Endothelial cell of umbilical vein (primary cell): Measurements from ENCODE around the gene RGP1. TPM values are rescaled to one million over a fixed set of nuclear protein-coding genes. Genes with fewer than 3 reads are reported as not detected.

Experiments
- BruUV-seq: library from RNA; stranded (reverse); fragments of 400-500 nt; replicated peaks from 2 replicates; lab custom pipeline; 2021; lab: Mats Ljungman, UMichigan
- CTCF ChIA-PET: fragments of 300-600, 350-600 bp; sonication (Branson Sonifier 250); formaldehyde crosslinking; loops from one replicate; lab custom pipeline; 2021; ENCODE audit warnings: antibody characterized with exemption, inconsistent platforms; lab: Charles Lee
- POLR2A ChIA-PET: fragments of 300-600, 350-600 bp; sonication (Branson Sonifier 250); formaldehyde crosslinking; loops from one replicate; lab custom pipeline; 2021; ENCODE audit warnings: antibody characterized with exemption, inconsistent platforms; lab: Charles Lee
- DNase-seq: peaks from one replicate; pipeline ENCODE4 v3.0.0-alpha.2; 2011; ENCODE audit warnings: low read depth, low spot score
- FAIRE-seq: peaks from 2 replicates; lab custom pipeline; 2011; peaks lifted over from hg19 to GRCh38; lab: Jason Lieb, UNC
- H2AFZ ChIP-seq: 2 replicates; pipeline ENCODE4 v1.6.0; 2012; ENCODE audit warnings: low read depth, low read length, control low read depth, inconsistent platforms
- H3K27ac ChIP-seq: 2 replicates; pipeline ENCODE4 v1.5.1; 2011; ENCODE audit warnings: low read depth, mild to moderate bottlenecking, control low read depth, low read length, moderate library complexity; ENCODE audit not compliant: insufficient read depth
- H3K27me3 ChIP-seq, 2 experiments: 2 replicates each; pipeline versions ENCODE4 v1.6.0 to v1.6.1; 2011; ENCODE audit warnings: low read length in 2 of 2, mixed read lengths in 1 of 2; ENCODE audit not compliant: control insufficient read depth in 2 of 2, insufficient read depth in 2 of 2
- H3K36me3 ChIP-seq, 2 experiments: 2 replicates in 1 of 2; 3 replicates in 1 of 2; pipeline ENCODE4 v1.5.1; 2011; ENCODE audit warnings: low read length in 2 of 2, mild to moderate bottlenecking in 1 of 2, moderate library complexity in 1 of 2; ENCODE audit not compliant: control insufficient read depth in 2 of 2, insufficient read depth in 2 of 2; ENCODE audit errors: extremely low read depth in 1 of 2
- H3K4me1 ChIP-seq: 3 replicates; pipeline ENCODE4 v1.5.1; 2011; ENCODE audit warnings: mild to moderate bottlenecking, low read length; ENCODE audit not compliant: control insufficient read depth, insufficient read depth; ENCODE audit errors: extremely low read depth
- H3K4me2 ChIP-seq: 2 replicates; pipeline ENCODE4 v1.6.1; 2011; ENCODE audit warnings: low read length, control low read depth, mixed read lengths; ENCODE audit not compliant: insufficient read depth
- H3K4me3 ChIP-seq, 3 experiments: fragments of 200-600 bp in 1 of 3; sonication (generic), shearing (Covaris generic) in 1 of 3; replicated peaks in 1 of 3; 2 replicates each; pipeline ENCODE4 v1.5.1; 2011 to 2016; ENCODE audit warnings: control low read depth in 3 of 3, low read length in 3 of 3, mild to moderate bottlenecking in 2 of 3, inconsistent platforms in 1 of 3, low read depth in 1 of 3, moderate library complexity in 1 of 3; ENCODE audit not compliant: insufficient read depth in 1 of 3
- H3K79me2 ChIP-seq: 2 replicates; pipeline ENCODE4 v1.6.0; 2012; ENCODE audit warnings: low read length, inconsistent platforms; ENCODE audit not compliant: control insufficient read depth, insufficient read depth
- H3K9ac ChIP-seq: replicated peaks from 2 replicates; pipeline ENCODE3; 2011; ENCODE audit warnings: low read length, control low read depth; ENCODE audit not compliant: insufficient read depth; ENCODE audit errors: extremely low read depth
- H3K9me1 ChIP-seq: replicated peaks from 3 replicates; pipeline ENCODE4 v1.6.0; 2011; ENCODE audit warnings: mild to moderate bottlenecking, low read length; ENCODE audit not compliant: control insufficient read depth, insufficient read depth; ENCODE audit errors: extremely low read depth
- H3K9me3 ChIP-seq: replicated peaks from 2 replicates; pipeline ENCODE4 v1.5.1; 2012; ENCODE audit warnings: low read length, inconsistent platforms; ENCODE audit not compliant: control insufficient read depth, insufficient read depth
- H4K20me1 ChIP-seq: replicated peaks from 2 replicates; pipeline ENCODE3; 2011; ENCODE audit warnings: mild to moderate bottlenecking, low read length; ENCODE audit not compliant: control insufficient read depth, insufficient read depth; ENCODE audit errors: extremely low read depth
- CTCF ChIP-seq, 2 donors: IDR thresholded peaks; 1 replicate in 1 of 2; 2 replicates in 1 of 2; pipeline ENCODE4 v1.5.1; 2011; ENCODE audit warnings: low read length in 2 of 2, mild to moderate bottlenecking in 2 of 2, moderate library complexity in 2 of 2, control low read depth in 1 of 2, inconsistent platforms in 1 of 2, low read depth in 1 of 2; ENCODE audit not compliant: insufficient read depth in 1 of 2; ENCODE audit errors: extremely low read depth in 1 of 2
- EZH2 ChIP-seq: IDR thresholded peaks from 2 replicates; pipeline ENCODE4 v1.6.1; 2012; ENCODE audit warnings: borderline replicate concordance, low read depth, mild to moderate bottlenecking, moderate library complexity, low read length, inconsistent platforms; ENCODE audit not compliant: severe bottlenecking
- FOS ChIP-seq: IDR thresholded peaks from 2 replicates; pipeline ENCODE4 v1.6.1; 2011; ENCODE audit warnings: mild to moderate bottlenecking, low read length, moderate library complexity, borderline replicate concordance; ENCODE audit not compliant: insufficient read depth
- GATA2 ChIP-seq: IDR thresholded peaks from 2 replicates; pipeline ENCODE4 v1.7.0; 2011; ENCODE audit warnings: low read depth, mild to moderate bottlenecking, moderate library complexity, mixed read lengths, low read length; ENCODE audit not compliant: insufficient read length, insufficient read depth
- JUN ChIP-seq: IDR thresholded peaks from 2 replicates; pipeline ENCODE4 v1.6.1; 2011; ENCODE audit warnings: borderline replicate concordance, low read depth; ENCODE audit not compliant: insufficient read length, insufficient read depth
- MAX ChIP-seq: IDR thresholded peaks from 2 replicates; pipeline ENCODE4 v1.6.1; 2011; ENCODE audit not compliant: insufficient read depth, insufficient read length
- MYC ChIP-seq: IDR thresholded peaks from one replicate; pipeline ENCODE4 v1.6.1; 2011; ENCODE audit warnings: mild to moderate bottlenecking, low read depth, low read length
- POLR2A ChIP-seq: IDR thresholded peaks from 2 replicates; pipeline ENCODE4 v1.6.1; 2012; ENCODE audit warnings: low read depth, mild to moderate bottlenecking, control low read depth, low read length
- POLR2AphosphoS5 ChIP-seq: IDR thresholded peaks from 2 replicates; pipeline ENCODE4 v1.6.1; 2012; ENCODE audit warnings: low read depth, mild to moderate bottlenecking, control low read depth, low read length, moderate library complexity; ENCODE audit not compliant: insufficient read depth
- dilution Hi-C: fragments of 300-500 bp; cut with MboI; formaldehyde crosslinking; loops from one replicate; pipeline ENCODE4 v1.15.0; 2019; ENCODE audit warnings: low sequenced_read_pairs; ENCODE audit not compliant: extremely low pct_ligation_motif_present
- intact Hi-C: fragments of 100-400 bp; cut with micrococcal nuclease; formaldehyde crosslinking; loops from one replicate; pipeline ENCODE4 v1.10.0; 2022
- polyA plus RNA-seq, 4 experiments: library from polyadenylated mRNA; depleted of rRNA in 3 of 4; stranded (reverse) in 3 of 4; unstranded in 1 of 4; fragments of >200 nt; gene quantifications; 2 replicates each; pipeline versions ENCODE4 v1.2.1 to v1.2.3, GENCODE V29; 2011 to 2012; ENCODE audit warnings: missing spikeins in 1 of 4
- total RNA-seq: library from RNA; stranded (reverse); gene quantifications from 2 replicates; pipeline ENCODE4 v1.2.3, GENCODE V29; 2021

Gene RGP1
- total and polyA plus RNA-seq, 2 donors (not counting 3 experiments of a cell fraction or from before 2014, with no cell fraction given), result 15.0 to 29.0 TPM

- BruUV-seq, result no TSS peak
- Histone ChIP-seq H3K4me2 (peak overlapping the region; percentile 98), H3K36me3 (peaks cover 22 to 29% of the 10 kb centered on the region in 2 experiments), H3K79me2 (peaks cover 81% of the 10 kb centered on the region), H3K9ac (peak overlapping the region; percentile 32), H3K9me1 (no peaks in the 10 kb centered on the region), H3K27ac (no peak overlapping the region), H3K9me3 (no peaks in the 10 kb centered on the region), H3K27me3 (no peaks in the 10 kb centered on the region), H3K4me3 (peak overlapping the region; percentile 19 to 99 (median 87)), H2AFZ (no peak overlapping the region), H4K20me1 (no peaks in the 10 kb centered on the region), H3K4me1 (peaks cover 41% of the 10 kb centered on the region)
- dilution Hi-C loops, result no loop called here
- TF ChIP-seq MAX, result no peak
- no peak for TF ChIP-seq JUN
- no peak for TF ChIP-seq GATA2
- no peak for TF ChIP-seq POLR2A
- TF ChIP-seq MYC, result no peak
- TF ChIP-seq CTCF (IDR thresholded peaks at IDR 0.05; ENCODE audit: extremely low read depth in 1 of 2, insufficient read depth in 1 of 2, low read depth in 1 of 2, low read length in 2 of 2), result no peak
- no peak for TF ChIP-seq EZH2
- TF ChIP-seq FOS, result no peak
- no peak for TF ChIP-seq POLR2AphosphoS5
- DNase-seq (no peak), FAIRE-seq (no peak)
- ChIA-PET CTCF (interaction anchor here (0.6 to 7.2 kb wide), 9 partner anchors 9 to 137 kb away, joined by 4 to 86 read pairs (median 6); partner anchors contain the start of gene MSMP), POLR2A (no interaction called here)
- intact Hi-C loops, result loop anchor here (1.0 kb wide), 1 partner anchor 9 kb away; no protein-coding TSS in a partner anchor
Measured at GRCh38 chr9:35745569-35745968, 3.5 kb upstream of the RGP1 start.
